K562 (cell line): ENCODE data around the gene NOLC1.

Source experiments
- ARID2 ChIP-seq: fragments of 450-650 bp; IDR thresholded peaks from 2 replicates; pipeline ENCODE4 v1.6.1; 2017; ENCODE audit warnings: antibody characterized with exemption, mild to moderate bottlenecking
- CEBPB ChIP-seq: fragments of 450-650 bp; IDR thresholded peaks from 2 replicates; pipeline ENCODE4 v1.6.1; 2016; ENCODE audit warnings: missing genetic modification characterization, missing compliant biosample characterization
- NR1H2 ChIP-seq: sonication (generic); formaldehyde crosslinking; IDR thresholded peaks from 2 replicates; pipeline ENCODE4 v1.4.0; 2020; ENCODE audit warnings: mild to moderate bottlenecking, missing genetic modification reagents

GRCh38 chr10:102112210-102112817, 39.9 kb upstream of the NOLC1 start:
- TF ChIP-seq ARID2 (no peak), NR1H2 (CRISPR knock-in tag) (no peak), CEBPB (tag) (no peak)
